Tibial artery (tissue), 4 donors: ENCODE data around the gene TBX6.

Experiments
- DNase-seq, 2 donors: peaks; one replicate each; pipeline ENCODE4 v3.0.0-alpha.2; 2019
- H3K27ac ChIP-seq, 2 donors: fragments of 200-600 bp; sonication (generic) in 1 of 2; 1 replicate in 1 of 2; 2 replicates in 1 of 2; pipeline ENCODE4 v1.5.1; 2018 to 2019; ENCODE audit warnings: mild to moderate bottlenecking in 1 of 2
- H3K27me3 ChIP-seq, 2 donors: fragments of 200-600 bp; sonication (generic) in 1 of 2; one replicate each; pipeline versions ENCODE4 v1.5.1 to v1.6.0; 2016 to 2019
- H3K36me3 ChIP-seq, 3 donors: fragments of 200-600 bp; sonication (generic) in 2 of 3; one replicate each; pipeline ENCODE4 v1.5.1; 2016 to 2019; ENCODE audit warnings: mild to moderate bottlenecking in 2 of 3
- H3K4me1 ChIP-seq, 4 donors: fragments of 200-600 bp; sonication (generic) in 2 of 4; 1 replicate in 3 of 4; 2 replicates in 1 of 4; pipeline ENCODE4 v1.5.1; 2016 to 2019
- H3K4me3 ChIP-seq, 2 donors: fragments of 200-600 bp; sonication (generic) in 1 of 2; 1 replicate in 1 of 2; 2 replicates in 1 of 2; pipeline ENCODE4 v1.5.1; 2018 to 2019; ENCODE audit warnings: mild to moderate bottlenecking in 2 of 2
- H3K9me3 ChIP-seq, 3 donors: fragments of 200-600 bp; sonication (generic) in 1 of 3; one replicate each; pipeline ENCODE4 v1.5.1; 2016 to 2019
- CTCF ChIP-seq, 2 experiments: fragments of 200-600 bp in 1 of 2; fragments of 450-650 bp in 1 of 2; IDR thresholded peaks; one replicate each; pipeline ENCODE4 v1.5.1; 2017 to 2019; ENCODE audit warnings: antibody characterized with exemption in 2 of 2, mild to moderate bottlenecking in 1 of 2, moderate library complexity in 1 of 2
- intact Hi-C: fragments of 100-400 bp; cut with DNase I; formaldehyde crosslinking; loops from one replicate; pipeline ENCODE4 v1.15.0; 2023; ENCODE audit warnings: low total_unique reads

TBX6 gene

GRCh38 chr16:30079480-30079879 is 12.2 kb downstream of the TBX6 start:
- Histone ChIP-seq H3K36me3 (peaks cover 42 to 69% (median 67%) of the 10 kb centered on the region in 3 donors), H3K27ac (no peak overlapping the region), H3K4me1 (peaks cover 0 to 31% (median 23%) of the 10 kb centered on the region in 4 donors), H3K9me3 (no peaks in the 10 kb centered on the region), H3K27me3 (no peaks in the 10 kb centered on the region), H3K4me3 (no peak overlapping the region)
- intact Hi-C loops: no loop called here
- no peak for TF ChIP-seq CTCF (IDR thresholded peaks at IDR 0.05)
- no peak for DNase-seq

- Histone ChIP-seq H3K27ac (no peak overlapping the region), H3K4me3 (no peak overlapping the region), H3K27me3 (no peaks in the 10 kb centered on the region), H3K36me3 (peaks cover 37 to 62% (median 61%) of the 10 kb centered on the region in 3 donors), H3K9me3 (no peaks in the 10 kb centered on the region), H3K4me1 (peaks cover 0 to 31% (median 23%) of the 10 kb centered on the region in 4 donors)
- intact Hi-C loops: no loop called here
- DNase-seq: no peak
- TF ChIP-seq CTCF (IDR thresholded peaks at IDR 0.05): no peak
Measured at GRCh38 chr16:30078744-30079143, 13.0 kb downstream of the TBX6 start.

GRCh38 chr16:30077656-30078055 is 14.1 kb downstream of the TBX6 start:
- no peak for TF ChIP-seq CTCF (IDR thresholded peaks at IDR 0.05)
- peak overlapping the region in 1 of 2 donors; percentile 99 for H3K4me3 ChIP-seq
- peaks cover 38 to 62% (median 61%) of the 10 kb centered on the region in 3 donors for H3K36me3 ChIP-seq
- peaks cover 0 to 31% (median 23%) of the 10 kb centered on the region in 4 donors for H3K4me1 ChIP-seq
- no peak overlapping the region for H3K27ac ChIP-seq
- intact Hi-C loops: no loop called here
- no peaks in the 10 kb centered on the region for H3K27me3 ChIP-seq
- no peak for DNase-seq
- no peaks in the 10 kb centered on the region for H3K9me3 ChIP-seq

GRCh38 chr16:30076276-30076791 is 15.4 kb downstream of the TBX6 start:
- DNase-seq: no peak

GRCh38 chr16:30075503-30076275 is 16.0 kb downstream of the TBX6 start, which contains the start of gene PPP4C:
Gene PPP4C, plus strand, starts transcription at chr16:30075994. Its CDS starts 384 bp downstream, at chr16:30076378.
- no peaks in the 10 kb centered on the region for H3K9me3 ChIP-seq
- intact Hi-C loops: no loop called here
- no peaks in the 10 kb centered on the region for H3K27me3 ChIP-seq
- no peak for TF ChIP-seq CTCF (IDR thresholded peaks at IDR 0.05)
- DNase-seq: peak; percentile 89 to 94
- peak within 1 kb of the TSS; percentile 86 to 90 for H3K27ac ChIP-seq
- peaks cover 36 to 61% (median 61%) of the 10 kb centered on the region in 3 donors for H3K36me3 ChIP-seq
- peaks cover 0 to 35% (median 24%) of the 10 kb centered on the region in 4 donors for H3K4me1 ChIP-seq
- peak within 1 kb of the TSS; percentile 86 to 99 for H3K4me3 ChIP-seq

More at GRCh38 chr16:30076276-30076791, 15.4 kb downstream of the TBX6 start:
- Histone ChIP-seq H3K4me1 (peaks cover 0 to 31% (median 23%) of the 10 kb centered on the region in 4 donors), H3K9me3 (no peaks in the 10 kb centered on the region), H3K27me3 (no peaks in the 10 kb centered on the region), H3K27ac (peak overlapping the region; percentile 86 to 90), H3K36me3 (peaks cover 36 to 61% (median 61%) of the 10 kb centered on the region in 3 donors), H3K4me3 (peak overlapping the region; percentile 86 to 99)
- TF ChIP-seq CTCF (IDR thresholded peaks at IDR 0.05): no peak
- intact Hi-C loops: no loop called here
